Trophoblast cell (in vitro differentiated cells and primary cell): Measurements from ENCODE around the gene ASB6.

Experiments used
- DNase-seq, 2 donors: peaks; one replicate each; pipeline ENCODE4 v3.0.0-alpha.2; 2016
- H2AFZ ChIP-seq: 2 replicates; pipeline ENCODE4 v1.6.1; 2013; ENCODE audit warnings: low read length, moderate library complexity, mild to moderate bottlenecking; ENCODE audit not compliant: insufficient read depth, poor library complexity
- H2AK5ac ChIP-seq: 2 replicates; pipeline ENCODE4 v1.6.1; 2013; ENCODE audit warnings: mild to moderate bottlenecking, low read length
- H2BK120ac ChIP-seq: 2 replicates; pipeline ENCODE4 v1.6.1; 2013; ENCODE audit warnings: low read length, mild to moderate bottlenecking, moderate library complexity; ENCODE audit not compliant: insufficient read depth, poor library complexity
- H2BK12ac ChIP-seq: 2 replicates; pipeline ENCODE4 v1.6.1; 2013; ENCODE audit warnings: mild to moderate bottlenecking, low read length, moderate library complexity
- H2BK5ac ChIP-seq: 2 replicates; pipeline ENCODE4 v1.6.1; 2013; ENCODE audit warnings: low read length, low read depth, moderate library complexity, mild to moderate bottlenecking; ENCODE audit not compliant: poor library complexity
- H3K14ac ChIP-seq: 2 replicates; pipeline ENCODE4 v1.6.1; 2013; ENCODE audit warnings: mild to moderate bottlenecking, low read length
- H3K18ac ChIP-seq: 2 replicates; pipeline ENCODE4 v1.6.1; 2013; ENCODE audit warnings: mild to moderate bottlenecking, low read length
- H3K23ac ChIP-seq: 2 replicates; pipeline ENCODE4 v1.6.1; 2013; ENCODE audit warnings: low read length
- H3K27ac ChIP-seq: 2 replicates; pipeline ENCODE4 v1.5.1; 2013; ENCODE audit warnings: low read depth, mild to moderate bottlenecking, inconsistent platforms, low read length, moderate library complexity
- H3K27me3 ChIP-seq: 2 replicates; pipeline ENCODE4 v1.6.1; 2013; ENCODE audit warnings: inconsistent platforms, mild to moderate bottlenecking, low read length, moderate library complexity; ENCODE audit not compliant: insufficient read depth
- H3K36me3 ChIP-seq, 2 experiments: 1 replicate in 1 of 2; 2 replicates in 1 of 2; pipeline ENCODE4 v1.6.1; 2013; ENCODE audit warnings: low read length in 2 of 2, mild to moderate bottlenecking in 2 of 2, moderate library complexity in 1 of 2; ENCODE audit not compliant: insufficient read depth in 2 of 2, control insufficient read depth in 1 of 2
- H3K4ac ChIP-seq: 2 replicates; pipeline ENCODE4 v1.6.1; 2013; ENCODE audit warnings: low read depth, mild to moderate bottlenecking, low read length, moderate library complexity
- H3K4me1 ChIP-seq, 2 experiments: 1 replicate in 1 of 2; 2 replicates in 1 of 2; pipeline ENCODE4 v1.6.1; 2013; ENCODE audit warnings: low read length in 2 of 2, mild to moderate bottlenecking in 2 of 2, moderate library complexity in 1 of 2; ENCODE audit not compliant: insufficient read depth in 2 of 2, control insufficient read depth in 1 of 2
- H3K4me2 ChIP-seq: 2 replicates; pipeline ENCODE4 v1.6.1; 2013; ENCODE audit warnings: inconsistent platforms, mild to moderate bottlenecking, low read length, moderate library complexity
- H3K4me3 ChIP-seq: 2 replicates; pipeline ENCODE4 v1.5.1; 2013; ENCODE audit warnings: mild to moderate bottlenecking, low read depth, low read length, inconsistent platforms
- H3K79me1 ChIP-seq: one replicate; pipeline ENCODE4 v1.6.1; 2013; ENCODE audit warnings: low read length
- H3K79me2 ChIP-seq: 2 replicates; pipeline ENCODE4 v1.6.1; 2013; ENCODE audit warnings: low read length, mild to moderate bottlenecking; ENCODE audit not compliant: control insufficient read depth, insufficient read depth, poor library complexity
- H3K9ac ChIP-seq: 2 replicates; pipeline ENCODE4 v1.6.1; 2013; ENCODE audit warnings: mild to moderate bottlenecking, low read length
- H3K9me3 ChIP-seq: 2 replicates; pipeline ENCODE4 v1.6.1; 2013; ENCODE audit warnings: low read depth, mild to moderate bottlenecking, control low read depth, inconsistent platforms, low read length; ENCODE audit not compliant: insufficient read depth
- H4K12ac ChIP-seq: 2 replicates; pipeline ENCODE4 v1.6.1; 2013; ENCODE audit warnings: low read depth, mild to moderate bottlenecking, low read length, moderate library complexity
- H4K8ac ChIP-seq: 2 replicates; pipeline ENCODE4 v1.6.1; 2013; ENCODE audit warnings: low read depth, mild to moderate bottlenecking, low read length, moderate library complexity
- H4K91ac ChIP-seq: one replicate; pipeline ENCODE4 v1.6.1; 2013; ENCODE audit warnings: low read depth, mild to moderate bottlenecking, low read length, moderate library complexity
- WGBS: extraction: QIAGEN DNeasy Blood & Tissue Kit; methylation state at CpG from one replicate; pipeline ENCODE4 v1.1.7; 2013; ENCODE audit warnings: missing lambda C conversion rate; ENCODE audit not compliant: insufficient read length, insufficient coverage; ENCODE audit errors: extremely low coverage; 5-methylcytosine and 5-hydroxymethylcytosine counted together

Gene ASB6

DNA sequence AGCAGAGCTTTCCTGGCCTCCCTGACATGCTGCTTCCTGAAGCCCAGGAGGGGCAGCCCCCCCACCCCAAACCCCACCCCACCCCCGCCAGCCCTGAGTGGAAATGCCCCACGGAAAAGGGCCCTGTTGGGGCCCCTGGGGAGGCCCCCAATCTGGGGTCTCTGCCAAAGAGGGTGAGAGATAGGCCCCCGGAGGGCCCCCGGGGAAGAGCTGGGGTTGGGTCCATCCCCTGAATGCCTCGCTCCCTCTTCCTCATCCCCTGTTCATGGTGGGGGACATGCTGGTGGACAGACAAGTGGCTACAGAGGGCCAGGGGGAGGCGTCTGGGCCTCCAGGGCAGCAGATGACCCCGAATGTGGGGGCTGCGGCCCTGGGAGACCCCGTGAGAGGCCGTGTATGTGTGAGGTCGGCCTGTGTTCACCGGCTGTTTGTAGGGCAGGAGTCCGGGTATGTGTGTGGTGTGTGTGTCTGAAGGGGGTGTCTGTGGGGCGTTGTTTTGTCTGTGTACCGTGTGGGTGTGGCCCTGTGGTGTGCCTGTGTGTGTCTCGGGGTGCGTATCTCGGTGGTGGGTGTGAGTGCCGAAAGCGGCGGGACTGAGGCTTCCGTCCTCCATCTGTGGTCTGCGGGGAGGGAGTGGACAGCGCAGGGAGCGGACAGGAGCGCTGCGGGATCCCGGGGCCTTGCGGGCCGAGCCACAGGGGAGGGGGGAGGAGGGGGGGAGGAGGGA is 32.3 kb downstream of the ASB6 start:
- peak overlapping the region; percentile 84 for H4K12ac ChIP-seq
- peak overlapping the region; percentile 99 for H2BK12ac ChIP-seq
- peak overlapping the region; percentile 98 for H2AK5ac ChIP-seq
- peak overlapping the region; percentile 93 for H3K4ac ChIP-seq
- H3K23ac ChIP-seq, result no peak overlapping the region
- peak overlapping the region; percentile 94 for H2AFZ ChIP-seq
- no peak overlapping the region for H3K9ac ChIP-seq
- H3K79me1 ChIP-seq, result peaks cover 28% of the 10 kb centered on the region
- peak overlapping the region; percentile 44 for H3K4me3 ChIP-seq
- no peaks in the 10 kb centered on the region for H3K9me3 ChIP-seq
- H3K14ac ChIP-seq, result peak overlapping the region; percentile 97
- H3K36me3 ChIP-seq, result no peaks in the 10 kb centered on the region
- H4K91ac ChIP-seq, result peak overlapping the region; percentile 98
- H2BK120ac ChIP-seq, result peak overlapping the region; percentile 95
- peaks cover 14 to 18% of the 10 kb centered on the region in 2 experiments for H3K4me1 ChIP-seq
- H3K27me3 ChIP-seq, result no peaks in the 10 kb centered on the region
- peak overlapping the region; percentile 95 for H4K8ac ChIP-seq
- peak overlapping the region; percentile 98 for H3K18ac ChIP-seq
- H3K79me2 ChIP-seq, result peaks cover 11% of the 10 kb centered on the region
- H2BK5ac ChIP-seq, result peak overlapping the region; percentile 72
- DNase-seq, result no peak
- WGBS, result no CpG with 5 or more reads among the region's 30 CpGs
- peak overlapping the region; percentile 21 for H3K27ac ChIP-seq
- H3K4me2 ChIP-seq, result peak overlapping the region; percentile 43

DNA sequence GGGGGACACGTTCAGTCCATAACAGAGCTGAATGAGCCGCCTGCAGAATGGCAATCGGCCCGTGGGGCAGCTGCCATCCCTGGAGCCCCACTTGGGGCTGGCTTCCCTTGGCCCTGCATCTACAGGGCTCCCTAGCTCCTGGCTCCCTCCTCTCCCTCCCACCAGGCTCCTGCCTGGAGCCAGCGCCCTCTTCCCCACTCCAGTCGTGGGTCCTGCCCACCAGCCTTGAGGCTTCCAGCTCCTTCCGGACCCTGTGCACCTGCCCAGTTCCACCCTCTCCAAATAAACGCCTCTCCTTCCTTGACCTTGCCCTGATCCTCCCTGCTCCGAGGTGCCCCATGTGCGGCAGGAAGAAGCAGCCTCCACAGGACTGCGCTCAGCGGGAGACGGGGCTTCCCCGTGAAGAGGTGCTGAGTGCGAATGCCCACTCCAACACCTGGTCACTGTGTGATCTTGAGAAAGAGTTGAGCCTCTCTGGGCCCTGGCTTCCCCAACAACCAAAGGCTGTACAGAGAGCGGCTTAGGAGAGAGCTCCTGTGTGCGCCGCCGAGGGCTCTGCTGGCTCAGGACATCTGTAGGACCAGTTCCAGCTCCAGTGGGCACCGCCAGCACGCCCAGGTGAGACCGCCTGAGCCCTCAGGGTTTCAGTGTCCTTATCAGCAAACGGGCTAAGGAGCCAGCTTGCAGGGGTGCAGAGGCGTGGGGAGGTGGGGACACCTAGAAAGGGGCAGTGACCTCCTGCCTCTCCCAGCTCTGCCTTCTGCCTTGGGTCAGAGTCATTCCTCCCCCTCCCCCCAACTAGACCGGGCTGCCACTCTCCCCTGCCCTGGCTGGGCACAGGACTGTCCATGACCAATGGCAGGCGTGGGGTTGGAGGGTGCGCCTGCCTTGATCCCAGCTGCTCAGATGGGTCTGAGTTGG is 33.1 kb downstream of the ASB6 start:
- peak overlapping the region; percentile 85 for H2BK12ac ChIP-seq
- no peak overlapping the region for H3K4me3 ChIP-seq
- H3K4me1 ChIP-seq, result peaks cover 17 to 21% of the 10 kb centered on the region in 2 experiments
- H3K4ac ChIP-seq, result peak overlapping the region; percentile 27
- DNase-seq, result peak in 1 of 2 donors; percentile 26
- peak overlapping the region; percentile 36 for H3K14ac ChIP-seq
- peak overlapping the region; percentile 44 for H2AK5ac ChIP-seq
- H3K36me3 ChIP-seq, result no peaks in the 10 kb centered on the region
- no peak overlapping the region for H4K12ac ChIP-seq
- no peak overlapping the region for H3K4me2 ChIP-seq
- H4K91ac ChIP-seq, result peak overlapping the region; percentile 54
- H2BK5ac ChIP-seq, result peak overlapping the region; percentile 13
- H3K27ac ChIP-seq, result no peak overlapping the region
- no CpG with 5 or more reads among the region's 27 CpGs for WGBS
- no peak overlapping the region for H2AFZ ChIP-seq
- peak overlapping the region; percentile 15 for H4K8ac ChIP-seq
- no peak overlapping the region for H3K9ac ChIP-seq
- H3K27me3 ChIP-seq, result no peaks in the 10 kb centered on the region
- H3K23ac ChIP-seq, result no peak overlapping the region
- H3K79me2 ChIP-seq, result peaks cover 11% of the 10 kb centered on the region
- H3K9me3 ChIP-seq, result peaks cover 4% of the 10 kb centered on the region
- H3K18ac ChIP-seq, result peak overlapping the region; percentile 31
- peak overlapping the region; percentile 62 for H2BK120ac ChIP-seq
- peaks cover 32% of the 10 kb centered on the region for H3K79me1 ChIP-seq

DNA sequence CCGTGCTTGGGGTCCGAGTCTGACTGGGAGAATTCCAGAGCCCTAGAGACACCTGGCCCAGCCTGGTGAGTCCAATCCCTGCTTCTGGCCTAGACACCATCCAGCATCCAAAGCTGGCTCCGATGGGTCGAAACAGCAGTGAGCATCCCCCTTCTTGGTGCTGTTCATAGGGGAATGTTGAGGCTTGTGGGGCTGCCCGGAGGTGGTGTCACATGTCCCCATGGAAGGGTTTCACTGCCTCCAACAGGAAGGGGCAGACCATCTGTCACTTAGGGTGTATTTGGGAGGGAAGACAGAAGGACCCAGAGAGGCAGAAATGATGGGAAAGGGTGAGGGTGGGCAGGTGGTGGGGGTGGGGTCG is 34.9 kb downstream of the ASB6 start:
- Histone ChIP-seq H3K36me3 (no peaks in the 10 kb centered on the region), H3K4me2 (no peak overlapping the region), H2BK12ac (peak overlapping the region; percentile 98), H3K14ac (peak overlapping the region; percentile 82), H4K91ac (peak overlapping the region; percentile 89), H3K79me1 (peaks cover 34% of the 10 kb centered on the region), H4K8ac (peak overlapping the region; percentile 59), H2BK5ac (peak overlapping the region; percentile 24), H3K27me3 (no peaks in the 10 kb centered on the region), H3K9me3 (peaks cover 4% of the 10 kb centered on the region), H2AFZ (no peak overlapping the region), H3K4ac (peak overlapping the region; percentile 37), H3K9ac (no peak overlapping the region), H3K4me3 (no peak overlapping the region), H2AK5ac (peak overlapping the region; percentile 94), H3K27ac (peak overlapping the region; percentile 21), H4K12ac (peak overlapping the region; percentile 40), H3K18ac (peak overlapping the region; percentile 82), H3K79me2 (peaks cover 11% of the 10 kb centered on the region), H3K4me1 (peaks cover 22 to 24% of the 10 kb centered on the region in 2 experiments), H2BK120ac (peak overlapping the region; percentile 77), H3K23ac (no peak overlapping the region)
- no peak for DNase-seq
- no CpG with 5 or more reads among the region's 6 CpGs for WGBS

DNA sequence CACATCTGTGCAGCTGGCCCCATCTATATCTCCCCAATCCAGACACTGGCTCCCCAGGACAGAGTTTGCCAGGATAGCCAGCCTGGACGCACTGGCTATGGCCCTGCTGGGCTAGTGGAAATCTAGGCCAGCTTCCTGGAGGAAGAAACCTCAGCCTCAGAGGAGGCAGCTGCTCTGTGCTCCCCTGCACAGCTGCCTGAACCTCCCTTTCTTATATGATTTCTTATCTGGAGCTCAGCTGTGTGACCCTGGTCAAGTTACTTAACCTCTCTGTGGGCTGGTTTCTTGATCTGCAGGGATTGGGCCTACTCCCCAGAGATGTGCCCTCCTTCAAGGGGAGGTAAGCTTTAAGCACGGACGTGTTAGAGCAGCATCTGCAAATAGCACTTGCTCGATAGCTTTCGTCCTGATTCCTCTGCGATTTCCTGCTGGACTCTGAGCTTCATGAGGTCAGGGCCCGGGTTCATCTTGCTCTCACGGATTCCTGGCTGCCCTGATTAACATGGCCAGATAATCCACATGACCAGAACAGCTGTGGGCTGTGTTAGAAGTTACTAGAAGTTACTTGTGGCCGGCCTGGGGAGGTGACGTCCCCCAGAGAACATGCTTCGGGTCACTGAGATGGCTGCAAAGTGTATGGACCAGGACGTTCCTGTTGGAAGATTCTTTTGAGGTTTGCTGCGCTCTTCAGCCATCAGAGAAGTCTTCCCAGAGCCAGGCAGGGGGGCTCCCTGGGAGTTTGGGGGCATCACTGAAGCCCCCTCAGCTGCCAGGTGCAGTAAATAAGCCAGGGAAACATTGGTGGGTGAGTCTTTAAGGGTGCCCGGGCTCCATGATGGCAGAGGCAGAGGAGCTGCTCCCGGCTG is 35.6 kb downstream of the ASB6 start:
- Histone ChIP-seq H2AFZ (no peak overlapping the region), H2AK5ac (peak overlapping the region; percentile 94), H3K27me3 (no peaks in the 10 kb centered on the region), H2BK12ac (peak overlapping the region; percentile 98), H4K8ac (peak overlapping the region; percentile 59), H4K91ac (peak overlapping the region; percentile 89), H3K18ac (peak overlapping the region; percentile 82), H3K4me2 (no peak overlapping the region), H3K9ac (no peak overlapping the region), H4K12ac (peak overlapping the region; percentile 40), H2BK120ac (peak overlapping the region; percentile 77), H3K4me3 (no peak overlapping the region), H3K79me1 (peaks cover 35% of the 10 kb centered on the region), H3K27ac (no peak overlapping the region), H2BK5ac (peak overlapping the region; percentile 24), H3K4me1 (peaks cover 22 to 24% of the 10 kb centered on the region in 2 experiments), H3K4ac (peak overlapping the region; percentile 37), H3K9me3 (peaks cover 4% of the 10 kb centered on the region), H3K14ac (peak overlapping the region; percentile 82), H3K23ac (no peak overlapping the region), H3K36me3 (no peaks in the 10 kb centered on the region), H3K79me2 (peaks cover 11% of the 10 kb centered on the region)
- no CpG with 5 or more reads among the region's 15 CpGs for WGBS
- DNase-seq, result no peak
